Cardiac muscle cell (in vitro differentiated cells and primary cell): ENCODE data around the gene PGAP2. TPM values are rescaled to one million over a fixed set of nuclear protein-coding genes. Genes with fewer than 3 reads are reported as not detected.

Experiments used
- DNase-seq, 2 donors: peaks; one replicate each; pipeline versions ENCODE4 v3.0.0 to v3.0.0-alpha.2; 2010 to 2017; ENCODE audit warnings: low read depth in 1 of 2, low spot score in 1 of 2
- H3K27ac ChIP-seq: fragments of 200-600 bp; sonication (generic); 2 replicates; pipeline ENCODE4 v1.5.1; 2016
- H3K27me3 ChIP-seq: fragments of 200-600 bp; sonication (generic); 2 replicates; pipeline ENCODE4 v1.6.0; 2016; ENCODE audit warnings: control low read depth
- H3K36me3 ChIP-seq: fragments of 200-600 bp; sonication (generic); 2 replicates; pipeline ENCODE4 v1.5.1; 2016; ENCODE audit warnings: control low read depth
- H3K4me1 ChIP-seq: fragments of 200-600 bp; sonication (generic); 2 replicates; pipeline ENCODE4 v1.8.1; 2017; ENCODE audit warnings: low read depth, mild to moderate bottlenecking, mixed run types
- H3K4me3 ChIP-seq: fragments of 200-600 bp; sonication (generic); 2 replicates; pipeline ENCODE4 v1.5.1; 2016; ENCODE audit warnings: mild to moderate bottlenecking
- H3K9me3 ChIP-seq: fragments of 200-600 bp; sonication (generic); 2 replicates; pipeline ENCODE4 v1.5.1; 2017; ENCODE audit warnings: low read depth, mild to moderate bottlenecking, control low read depth
- polyA plus RNA-seq: library from polyadenylated mRNA; unstranded; fragments of >200 nt; fragmentation: Nextera tagmentation; extraction: Ambion mirVana; gene quantifications from 2 replicates; pipeline ENCODE4 v1.2.1, GENCODE V29; 2016
- total RNA-seq: library from RNA; depleted of rRNA; stranded (reverse); fragments of >200 nt; gene quantifications from 2 replicates; pipeline ENCODE4 v1.2.3, GENCODE V29; 2016
- TF ChIP-seq, protein P1 (sequence below): IDR thresholded peaks from 2 replicates; pipeline ENCODE4 v1.5.1; 2012; ENCODE audit warnings: low read depth, mild to moderate bottlenecking, low read length

PGAP2 gene
- total and polyA plus RNA-seq, 2 experiments from 2014 or later: 18.2 to 24.9 TPM

DNA sequence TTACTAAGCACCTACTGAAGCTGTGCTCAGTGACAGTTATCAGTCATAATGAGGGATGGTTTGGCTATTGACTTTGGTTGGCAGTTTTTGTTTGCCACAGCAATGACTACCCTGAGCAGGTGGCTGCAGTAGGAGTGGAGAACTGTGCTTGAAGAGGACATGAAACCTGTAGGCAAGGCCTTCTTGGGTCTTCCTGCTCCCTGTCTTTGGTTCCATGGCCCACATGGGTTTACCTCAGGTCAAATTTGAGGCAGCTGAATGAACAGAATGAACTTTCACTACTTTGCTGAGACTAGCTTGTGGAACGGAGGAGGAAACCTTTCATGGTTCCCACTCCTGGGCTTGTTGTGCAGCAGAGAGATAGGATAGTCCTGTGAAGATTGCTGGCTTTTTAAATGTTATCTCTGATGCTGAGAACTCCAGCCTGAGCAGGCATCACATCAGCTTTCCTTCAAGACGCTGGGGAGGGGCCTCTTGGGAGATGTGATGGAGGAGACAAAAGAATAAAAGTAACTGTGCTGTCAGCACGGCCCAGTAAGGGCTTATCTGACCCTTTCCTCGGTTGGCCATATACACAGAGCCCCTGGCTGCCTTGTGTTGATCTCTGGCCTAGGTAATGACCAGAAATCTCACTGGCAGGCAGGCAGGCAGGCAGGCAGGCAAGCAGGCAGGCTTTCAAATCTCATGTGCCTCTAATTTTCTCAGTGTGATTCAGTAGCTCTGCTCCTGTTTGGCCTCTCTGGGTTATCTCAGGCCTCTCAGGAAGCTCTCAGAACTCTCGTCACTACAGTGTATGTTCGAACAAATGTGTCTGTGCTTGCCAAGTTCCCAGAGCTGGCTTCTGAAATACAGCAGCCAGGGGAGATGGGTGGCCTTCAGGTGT lies 59.1 kb downstream of the PGAP2 start:
- peaks cover 23% of the 10 kb centered on the region for H3K4me1 ChIP-seq
- H3K36me3 ChIP-seq: no peaks in the 10 kb centered on the region
- peak overlapping the region; percentile 2 for H3K27ac ChIP-seq
- no peak overlapping the region for H3K4me3 ChIP-seq
- peak; percentile 79 to 92 for DNase-seq
- H3K9me3 ChIP-seq: no peaks in the 10 kb centered on the region
- TF ChIP-seq, protein P1, sequence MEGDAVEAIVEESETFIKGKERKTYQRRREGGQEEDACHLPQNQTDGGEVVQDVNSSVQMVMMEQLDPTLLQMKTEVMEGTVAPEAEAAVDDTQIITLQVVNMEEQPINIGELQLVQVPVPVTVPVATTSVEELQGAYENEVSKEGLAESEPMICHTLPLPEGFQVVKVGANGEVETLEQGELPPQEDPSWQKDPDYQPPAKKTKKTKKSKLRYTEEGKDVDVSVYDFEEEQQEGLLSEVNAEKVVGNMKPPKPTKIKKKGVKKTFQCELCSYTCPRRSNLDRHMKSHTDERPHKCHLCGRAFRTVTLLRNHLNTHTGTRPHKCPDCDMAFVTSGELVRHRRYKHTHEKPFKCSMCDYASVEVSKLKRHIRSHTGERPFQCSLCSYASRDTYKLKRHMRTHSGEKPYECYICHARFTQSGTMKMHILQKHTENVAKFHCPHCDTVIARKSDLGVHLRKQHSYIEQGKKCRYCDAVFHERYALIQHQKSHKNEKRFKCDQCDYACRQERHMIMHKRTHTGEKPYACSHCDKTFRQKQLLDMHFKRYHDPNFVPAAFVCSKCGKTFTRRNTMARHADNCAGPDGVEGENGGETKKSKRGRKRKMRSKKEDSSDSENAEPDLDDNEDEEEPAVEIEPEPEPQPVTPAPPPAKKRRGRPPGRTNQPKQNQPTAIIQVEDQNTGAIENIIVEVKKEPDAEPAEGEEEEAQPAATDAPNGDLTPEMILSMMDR: no peak
- H3K27me3 ChIP-seq: peaks cover 51% of the 10 kb centered on the region

DNA sequence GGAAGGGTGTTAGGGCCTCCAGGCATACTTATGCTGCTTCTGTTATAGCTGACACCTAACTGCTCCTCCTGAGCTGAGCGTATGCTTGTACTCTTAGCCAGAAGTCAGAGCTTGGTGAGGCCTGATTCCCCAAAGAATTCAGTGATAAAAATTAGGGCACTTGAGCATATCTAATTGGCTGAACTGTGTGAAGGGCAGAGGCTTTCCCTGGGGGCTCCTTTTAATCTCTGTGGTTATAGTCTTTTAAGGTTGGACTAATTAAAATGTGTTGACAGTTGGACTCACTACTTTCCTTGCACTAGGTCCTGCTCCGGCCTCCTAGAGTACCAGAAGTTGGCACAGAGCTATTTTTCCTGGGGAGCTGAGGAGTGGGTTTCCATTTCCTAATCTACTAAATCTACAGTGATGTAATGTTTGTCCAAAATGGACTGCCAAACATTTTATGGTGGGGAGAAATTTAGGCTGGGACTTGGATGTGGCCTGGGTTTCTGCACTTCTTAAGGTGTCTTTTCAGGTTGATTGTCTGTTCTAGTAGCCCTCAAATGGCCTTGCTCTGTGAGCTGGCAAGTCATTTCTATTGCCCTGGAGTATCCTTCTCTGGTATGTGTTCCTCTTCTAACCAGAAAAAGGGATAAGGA lies 65.5 kb downstream of the PGAP2 start:
- H3K4me3 ChIP-seq: no peak overlapping the region
- peaks cover 56% of the 10 kb centered on the region for H3K27me3 ChIP-seq
- no peaks in the 10 kb centered on the region for H3K9me3 ChIP-seq
- H3K27ac ChIP-seq: no peak overlapping the region
- no peaks in the 10 kb centered on the region for H3K36me3 ChIP-seq
- TF ChIP-seq, protein P1: no peak
- DNase-seq: peak in 1 of 2 donors; percentile 41
- H3K4me1 ChIP-seq: peaks cover 6% of the 10 kb centered on the region

Other genes starting within 250 kb of the PGAP2 start
- gene ART5, start 166.6 kb upstream of the PGAP2 start, total RNA-seq: 44.9 and 49.9 TPM in 2 replicates
- gene ART5, start 166.6 kb upstream of the PGAP2 start, polyA plus RNA-seq: 58.7 and 75.7 TPM in 2 replicates
- gene ART1, start 163.4 kb upstream of the PGAP2 start, total RNA-seq: 0.30 and 0.60 TPM in 2 replicates
- gene ART1, start 163.4 kb upstream of the PGAP2 start, polyA plus RNA-seq: not detected in 2 replicates
- 1.1 and 1.4 TPM in 2 replicates for gene CHRNA10, start 137.2 kb upstream of the PGAP2 start, total RNA-seq
- gene CHRNA10, start 137.2 kb upstream of the PGAP2 start, polyA plus RNA-seq: not detected in 2 replicates
- gene NUP98, start 11.0 kb upstream of the PGAP2 start, total RNA-seq: 110 and 142 TPM in 2 replicates
- gene NUP98, start 11.0 kb upstream of the PGAP2 start, polyA plus RNA-seq: 20.4 and 27.4 TPM in 2 replicates
- 31.4 and 39.1 TPM in 2 replicates for gene RHOG, start 32.4 kb downstream of the PGAP2 start, total RNA-seq
- gene RHOG, start 32.4 kb downstream of the PGAP2 start, polyA plus RNA-seq: 29.2 and 30.1 TPM in 2 replicates
- gene STIM1, start 47.1 kb downstream of the PGAP2 start, total RNA-seq: 23.1 and 60.0 TPM in 2 replicates
- 16.1 and 33.1 TPM in 2 replicates for gene STIM1, start 47.1 kb downstream of the PGAP2 start, polyA plus RNA-seq